GM18520 (cell line): ENCODE measurements around the gene HIF3A.
"Not testable (repeated sequence)": the region's sequence is repeated elsewhere in the genome, so short reads cannot be mapped to it uniquely, and the experiment has no call there.

Source experiments
- ATAC-seq: cut with Tn5 transposase; IDR thresholded peaks from one replicate; pipeline ENCODE4 v1.9.1; 2021; ENCODE audit not compliant: unreplicated experiment

The HIF3A gene

DNA sequence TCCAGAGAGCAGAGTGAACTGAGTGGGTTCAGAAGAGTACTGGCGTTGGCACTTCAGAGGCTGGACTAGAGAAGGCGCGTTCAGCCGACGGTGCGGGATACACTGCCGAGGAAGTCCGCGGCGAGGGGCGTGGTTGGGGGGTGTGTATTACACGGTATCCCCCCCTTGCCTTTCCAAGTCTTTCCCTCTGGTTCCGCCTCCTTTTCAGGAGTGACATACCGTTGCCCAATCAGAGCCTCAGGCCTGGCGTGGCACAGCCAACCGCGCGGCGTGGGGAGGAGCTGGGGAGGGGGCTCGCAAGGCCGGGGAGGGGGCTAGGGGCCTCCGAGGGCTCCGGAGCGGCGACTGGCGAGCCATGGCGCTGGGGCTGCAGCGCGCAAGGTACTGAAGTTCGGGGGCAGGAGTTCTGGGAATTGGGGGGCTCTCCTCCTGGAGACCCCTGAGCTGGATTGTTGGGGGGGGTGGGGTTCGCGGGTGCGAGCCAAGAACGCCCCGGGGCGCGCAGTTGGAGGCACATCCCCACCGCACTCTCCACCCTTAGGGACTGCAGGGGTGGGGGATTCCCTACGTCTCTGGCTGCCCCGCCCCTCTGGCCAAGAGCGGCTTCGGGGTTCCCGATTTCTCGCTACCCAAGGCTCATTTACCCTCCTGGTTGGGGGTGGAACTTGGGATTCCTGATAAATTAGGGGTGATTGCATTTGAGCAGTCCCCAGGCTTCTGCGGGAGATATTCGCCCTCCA is at the start of gene HIF3A:
Gene HIF3A, plus strand, starts transcription at position 321 of the 740 bp plus-strand sequence. Its CDS starts 35 bp downstream, at position 356.
- ATAC-seq: no peak

GRCh38 chr19:46250076-46250735 is 46.6 kb upstream of the HIF3A start:
- ATAC-seq: no peak

DNA sequence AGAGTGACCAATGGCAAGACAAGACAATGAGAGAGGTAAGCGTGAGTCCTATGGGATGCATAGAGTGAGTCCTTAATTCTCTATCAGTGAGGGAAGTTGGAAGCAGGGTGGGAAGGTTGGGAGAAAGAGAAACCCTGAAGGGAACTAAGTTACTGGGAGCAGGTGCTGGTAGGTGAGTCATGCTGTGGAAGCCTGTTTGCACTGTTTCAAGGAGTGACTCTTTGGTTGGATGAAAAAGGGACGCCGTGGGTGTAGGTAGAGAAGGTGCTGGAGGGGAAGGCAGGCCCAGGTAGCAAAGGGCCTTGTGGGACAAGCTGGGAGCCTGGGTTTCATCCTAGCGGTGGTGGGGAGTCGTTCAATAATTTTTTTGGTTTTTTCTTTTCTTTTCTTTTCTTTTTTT is 45.4 kb upstream of the HIF3A start:
- ATAC-seq: no peak

DNA sequence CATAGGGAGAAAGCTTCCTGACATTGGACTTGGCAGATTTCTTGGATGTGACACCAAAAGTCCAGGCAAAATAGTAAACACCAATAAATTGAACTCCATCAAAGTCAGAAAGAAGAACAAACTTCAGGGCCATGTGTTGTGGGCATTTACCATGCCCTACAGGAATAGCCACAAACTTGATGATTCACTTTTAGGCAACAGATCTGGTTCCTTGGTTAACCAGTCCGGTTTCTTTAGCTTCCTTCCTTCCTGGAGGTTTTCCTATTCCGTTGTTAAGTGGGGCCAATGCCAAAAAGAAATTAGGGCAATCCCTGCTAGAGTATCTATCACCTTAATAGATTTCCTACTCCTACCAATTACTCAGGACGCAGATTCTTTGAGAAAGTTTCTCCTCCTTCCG is 42.1 kb upstream of the HIF3A start:
- ATAC-seq: no peak

- ATAC-seq: no peak
Observed at GRCh38 chr19:46256855-46257254, 40.0 kb upstream of the HIF3A start.

DNA sequence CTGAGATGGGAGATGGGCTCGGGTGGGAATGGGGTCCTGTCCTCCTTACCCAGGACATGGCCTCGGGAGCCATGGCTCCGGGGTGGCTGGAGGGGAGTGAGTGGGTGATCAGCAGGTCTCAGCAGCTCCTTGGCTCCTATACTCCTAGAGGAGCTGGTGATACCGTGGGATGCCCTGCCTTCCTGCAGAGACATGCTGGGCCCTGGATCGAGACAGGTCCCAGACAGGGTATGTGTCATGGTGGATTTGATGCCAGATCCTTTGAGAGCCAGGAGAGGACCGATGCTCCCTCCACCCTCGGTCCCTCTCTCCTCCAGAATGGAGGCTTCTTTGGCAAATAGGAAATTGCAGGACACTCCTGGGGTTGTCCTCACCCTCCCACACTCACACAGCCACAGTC is 35.3 kb upstream of the HIF3A start:
- ATAC-seq: not testable (repeated sequence)

DNA sequence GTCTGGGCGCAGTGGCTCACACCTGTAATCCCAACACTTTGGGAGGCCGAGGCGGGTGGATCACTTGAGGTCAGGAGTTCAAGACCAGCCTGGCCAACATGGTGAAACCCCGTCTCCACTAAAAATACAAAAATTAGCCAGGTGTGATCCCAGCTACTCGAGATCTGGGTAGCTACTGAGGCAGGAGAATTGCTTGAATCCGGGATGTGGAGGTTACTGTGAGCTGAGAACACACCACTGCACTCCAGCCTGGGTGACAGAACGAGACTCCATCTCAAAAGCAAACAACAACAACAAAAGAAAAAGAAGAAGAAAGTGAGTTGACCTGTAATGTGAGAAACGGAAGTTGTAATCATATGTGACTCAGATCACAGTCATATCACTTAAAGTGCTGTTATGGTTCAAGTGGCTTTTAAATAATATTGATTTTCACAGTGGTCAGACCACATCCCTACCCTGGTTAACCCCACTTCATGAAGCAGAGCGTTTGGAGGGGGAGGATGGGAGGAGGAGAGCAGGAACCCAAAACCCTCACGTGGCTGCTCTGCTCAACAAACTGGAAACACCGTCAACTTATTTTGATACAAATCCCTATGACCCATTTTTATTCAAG is 34.1 kb upstream of the HIF3A start:
- ATAC-seq: peak; percentile 82

DNA sequence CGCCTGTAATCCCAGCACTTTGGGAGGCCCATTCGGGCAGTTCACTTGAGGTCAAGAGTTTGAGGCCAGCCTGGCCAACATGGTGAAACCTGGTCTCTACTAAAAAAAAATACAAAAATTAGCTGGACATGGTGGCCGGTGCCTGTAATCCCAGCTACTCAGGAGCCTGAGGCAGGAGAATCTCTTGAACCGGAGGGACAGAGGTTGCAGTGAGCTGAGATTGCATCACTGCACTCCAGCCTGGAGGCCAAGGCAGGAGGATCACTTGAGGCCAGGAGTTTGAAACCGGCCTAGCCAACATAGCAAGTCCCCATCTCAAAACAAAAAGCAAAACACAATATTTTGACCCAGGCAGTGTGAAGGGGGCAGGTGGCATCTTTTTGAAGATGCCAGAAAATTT is 32.0 kb upstream of the HIF3A start:
- ATAC-seq: not testable (repeated sequence)

DNA sequence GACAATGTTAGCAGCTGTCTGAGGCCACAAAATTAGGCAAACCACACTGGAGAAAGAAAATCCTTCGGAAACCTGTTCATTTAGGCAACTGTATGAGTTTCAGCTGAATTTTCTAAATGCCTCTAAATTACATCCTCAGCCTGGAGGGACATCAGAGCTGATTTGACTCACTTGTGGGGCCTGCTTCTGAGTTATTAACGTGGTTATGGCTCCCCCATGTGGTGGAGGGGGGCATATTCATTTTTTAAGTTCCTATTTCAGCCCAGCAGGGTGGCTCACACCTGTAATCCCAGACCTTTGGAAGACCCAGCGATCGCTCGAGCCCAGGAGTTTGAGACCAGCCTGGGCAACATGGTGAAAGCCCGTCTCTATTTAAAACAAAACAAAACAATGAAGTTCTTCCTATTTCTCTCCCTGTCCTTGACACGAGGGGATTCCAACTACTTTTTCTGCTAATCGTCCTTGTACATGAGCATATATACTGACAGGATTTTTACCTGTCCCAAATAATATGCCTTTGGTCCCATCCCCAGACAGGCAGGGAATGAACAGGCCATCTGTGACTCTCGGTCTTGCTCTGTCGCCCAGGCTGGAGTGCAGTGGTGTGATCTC is 31.5 kb upstream of the HIF3A start:
- no peak for ATAC-seq

DNA sequence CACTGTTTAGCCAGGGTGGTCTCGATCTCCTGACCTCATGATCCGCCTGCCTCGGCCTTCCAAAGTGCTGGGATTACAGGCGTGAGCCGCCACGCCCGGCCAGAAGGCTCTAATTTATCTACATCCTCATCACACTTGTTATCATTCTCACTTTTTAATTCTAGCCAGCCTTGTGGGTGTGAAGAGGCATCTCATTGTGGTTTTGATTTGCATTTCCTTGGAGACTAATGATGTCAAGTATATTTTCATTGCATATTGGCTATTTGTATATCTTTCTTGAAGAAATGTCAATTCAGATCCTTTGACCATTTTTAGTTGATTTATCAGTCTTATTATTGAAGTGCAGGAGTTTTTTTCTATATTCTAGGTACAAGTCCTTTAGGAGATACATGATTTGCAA is 27.7 kb upstream of the HIF3A start:
- no peak for ATAC-seq

DNA sequence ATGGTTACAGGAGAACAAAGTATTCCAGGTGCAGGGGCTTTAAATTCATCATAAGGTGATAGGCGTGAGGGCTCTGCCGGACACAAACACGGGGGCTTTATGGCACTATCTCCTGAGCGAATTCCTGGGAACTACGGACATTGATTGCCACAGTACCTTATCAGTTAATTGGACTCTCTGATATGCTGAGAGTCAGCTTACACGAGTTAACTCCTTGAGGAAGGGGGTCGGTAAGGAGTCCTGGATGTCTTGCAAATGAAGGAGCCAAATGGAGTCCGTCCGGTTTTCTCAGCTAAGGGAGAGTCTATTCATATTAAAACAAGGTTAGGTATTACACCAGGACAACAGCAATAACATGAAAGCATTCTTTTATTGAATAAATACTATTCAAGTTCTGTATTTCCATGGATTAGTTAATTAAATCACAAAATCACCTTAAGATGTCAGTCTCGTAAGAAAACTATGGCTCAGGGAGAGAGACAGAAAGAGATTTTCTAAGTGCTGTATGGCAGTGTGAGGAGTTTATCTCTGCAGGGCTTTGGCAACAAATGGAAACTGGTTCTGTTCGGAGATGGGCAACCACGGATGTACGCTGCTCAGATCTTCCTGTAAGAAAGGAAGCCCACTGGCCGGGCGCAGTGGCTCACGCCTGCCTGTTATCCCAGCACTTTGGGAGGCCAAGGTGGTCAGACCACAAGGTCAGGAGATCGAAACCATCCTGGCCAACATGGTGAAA is 26.2 kb upstream of the HIF3A start:
- ATAC-seq: no peak

DNA sequence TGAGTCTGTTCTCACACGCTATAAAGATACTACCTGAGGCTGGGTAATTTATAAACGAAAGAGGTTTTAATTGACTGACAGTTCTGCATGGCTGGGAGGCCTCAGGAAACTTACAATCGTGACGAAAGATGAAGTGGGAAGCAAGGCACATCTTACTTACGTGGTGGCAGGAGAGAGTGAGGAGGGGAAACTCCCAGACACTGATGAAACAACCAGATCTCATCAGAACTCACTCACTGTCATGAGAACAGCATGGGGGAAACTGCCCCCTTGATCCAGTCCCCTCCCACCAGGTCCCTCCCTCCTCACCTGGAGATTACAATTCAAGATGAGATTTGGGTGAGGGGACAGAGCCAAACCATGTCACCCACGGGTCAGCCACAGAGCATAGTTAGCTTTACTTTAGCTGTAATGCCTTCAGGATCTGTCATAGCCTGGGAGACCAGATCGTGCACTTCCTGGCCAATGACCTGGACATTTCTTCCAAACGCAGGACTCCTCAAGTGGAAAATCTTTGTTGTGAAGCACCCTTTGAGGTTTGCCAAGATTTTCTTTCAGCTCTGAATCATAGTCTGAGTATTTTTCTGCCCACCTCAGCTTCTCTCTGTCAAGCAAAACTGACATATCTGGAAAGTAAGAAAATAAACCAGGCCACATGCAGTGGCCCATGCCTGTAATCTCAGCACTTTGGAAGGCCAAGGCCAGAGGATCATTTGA is 25.2 kb upstream of the HIF3A start:
- ATAC-seq: no peak

GRCh38 chr19:46273931-46274330 is 22.9 kb upstream of the HIF3A start:
- not testable (repeated sequence) for ATAC-seq

- ATAC-seq: no peak
Observed at GRCh38 chr19:46279177-46279576, 17.7 kb upstream of the HIF3A start.

DNA sequence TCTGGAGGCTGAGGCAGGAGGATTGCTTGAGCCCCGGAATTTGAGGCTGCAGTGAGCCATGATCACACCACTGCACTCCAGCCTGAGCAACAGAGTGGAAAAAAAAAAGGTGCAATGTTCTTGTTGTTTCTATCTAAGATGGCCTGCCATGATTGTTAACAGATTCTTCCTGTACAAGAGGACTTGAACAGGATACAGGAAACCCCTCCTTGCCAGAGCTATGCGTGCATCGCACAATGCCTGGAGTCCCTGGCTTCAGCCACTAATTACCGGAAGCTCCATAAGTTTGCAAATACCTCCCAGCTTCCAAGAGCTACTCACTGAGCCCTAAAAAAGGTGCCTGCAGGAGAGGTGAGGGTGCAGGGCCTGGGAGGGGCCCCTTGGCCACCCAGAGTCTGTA is 13.1 kb upstream of the HIF3A start:
- ATAC-seq: no peak

- ATAC-seq: no peak
Observed at GRCh38 chr19:46284635-46285034, 12.2 kb upstream of the HIF3A start.

DNA sequence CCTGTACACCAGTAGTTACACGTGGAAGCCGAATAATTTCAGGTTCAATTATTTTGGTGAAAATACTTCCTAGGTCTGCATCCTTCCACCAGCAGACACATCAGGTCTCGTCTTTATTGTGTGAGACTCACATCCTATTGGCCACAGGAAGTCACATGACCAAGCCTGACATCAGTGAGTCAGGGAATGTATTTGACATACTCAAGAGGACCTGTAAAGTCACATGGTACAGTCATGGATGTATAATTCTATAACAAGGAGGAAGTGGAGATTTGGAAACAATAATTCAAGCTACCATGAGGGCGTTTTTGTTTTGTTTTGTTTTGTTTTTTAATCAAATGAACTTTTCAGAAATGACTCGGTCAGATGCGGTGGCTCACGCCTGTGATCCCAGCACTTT is 9.3 kb upstream of the HIF3A start:
- ATAC-seq: no peak

DNA sequence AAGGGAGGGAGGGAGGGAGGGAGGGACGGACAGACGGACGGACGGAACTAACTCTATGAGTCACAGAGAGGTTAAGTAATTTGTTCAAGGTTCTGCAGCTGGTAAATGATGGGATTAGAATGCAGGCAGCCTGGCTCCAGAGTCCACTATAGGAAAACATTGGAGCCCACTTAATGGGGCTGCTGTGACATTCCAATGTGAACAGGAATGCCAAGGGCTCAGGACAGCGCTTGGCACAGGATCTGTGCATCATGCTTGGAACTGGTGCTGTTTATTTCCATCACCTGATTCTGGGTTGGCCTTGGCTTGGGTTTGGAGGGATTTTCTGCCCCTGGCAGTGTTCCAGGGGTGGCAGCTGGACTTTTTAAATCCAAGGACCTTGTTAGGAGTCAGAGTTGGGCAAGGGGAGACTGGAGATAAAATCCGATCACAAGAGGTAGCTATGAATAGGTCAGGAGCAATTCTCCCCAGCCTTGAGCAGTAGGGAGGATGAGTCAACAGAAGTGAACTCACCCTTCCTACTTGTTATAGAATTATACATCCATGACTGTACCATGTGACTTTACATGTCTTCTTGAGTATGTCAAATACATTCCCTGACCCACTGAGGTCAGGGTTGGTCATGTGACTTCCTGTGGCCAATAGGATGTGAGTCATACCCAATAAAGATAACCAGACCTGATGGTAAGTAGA is 7.8 kb upstream of the HIF3A start:
- no peak for ATAC-seq

DNA sequence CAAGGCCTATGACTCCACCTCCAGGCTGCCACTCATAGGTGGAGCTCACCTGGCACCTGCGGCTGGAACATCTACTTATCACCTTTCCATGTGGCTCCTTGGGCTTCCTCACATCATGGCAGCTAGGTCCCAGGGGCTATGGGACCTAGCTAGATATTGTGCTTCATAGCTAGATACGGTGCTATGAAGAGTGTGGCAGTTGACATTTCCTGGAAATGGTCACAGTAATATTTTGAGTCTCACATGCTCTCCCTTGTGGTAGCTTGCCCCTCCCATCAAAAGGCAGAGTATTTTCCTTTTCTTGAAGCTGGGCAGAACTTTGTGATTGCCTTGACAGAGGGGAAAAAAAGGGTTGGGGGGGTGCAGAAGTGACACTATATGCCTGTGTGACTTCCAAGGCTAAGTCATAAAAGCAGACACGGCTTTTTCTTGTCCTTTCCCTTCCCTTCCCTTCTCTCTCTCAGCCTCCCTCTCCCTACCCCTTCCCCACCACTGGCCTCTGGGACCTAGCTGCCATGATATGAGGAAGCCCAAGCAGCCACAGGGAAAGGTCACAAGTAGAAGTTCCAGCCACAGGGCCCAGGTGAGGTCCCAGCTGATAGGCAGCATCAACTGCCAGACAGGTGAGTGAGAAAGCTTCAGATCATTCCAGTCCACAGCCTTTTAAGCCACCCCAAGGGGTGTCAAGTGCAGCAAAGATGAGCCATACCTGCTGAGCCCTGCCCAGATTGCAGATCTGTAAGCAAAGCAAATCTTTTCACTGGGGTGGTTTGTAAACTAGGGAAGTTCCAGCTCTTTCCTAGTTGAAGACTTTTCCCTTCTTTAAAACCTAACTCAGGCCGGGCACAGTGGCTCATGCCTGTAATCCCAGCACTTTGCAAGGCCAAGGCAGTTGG is 6.9 kb upstream of the HIF3A start:
- no peak for ATAC-seq
